Keratinocyte (primary cell): ENCODE data around the gene SLC35A1. TPM values are rescaled to one million over a fixed set of nuclear protein-coding genes. Genes with fewer than 3 reads are reported as not detected.

Source experiments
- DNase-seq: peaks from one replicate; pipeline ENCODE4 v3.0.0-alpha.2; 2011; ENCODE audit warnings: low read depth, missing footprints, low spot score
- FAIRE-seq: peaks from 2 replicates; lab custom pipeline; 2011; peaks lifted over from hg19 to GRCh38; lab: Jason Lieb, UNC
- H2AFZ ChIP-seq: 2 replicates; pipeline ENCODE4 v1.6.0; 2012; ENCODE audit warnings: low read length, control low read depth, inconsistent platforms; ENCODE audit not compliant: control insufficient read depth
- H3K27ac ChIP-seq: 2 replicates; pipeline ENCODE4 v1.5.1; 2011; ENCODE audit warnings: low read length; ENCODE audit not compliant: control insufficient read depth, insufficient read depth
- H3K27me3 ChIP-seq: 3 replicates; pipeline ENCODE4 v1.6.0; 2011; ENCODE audit warnings: low read length; ENCODE audit not compliant: control insufficient read depth, insufficient read depth; ENCODE audit errors: extremely low read depth
- H3K36me3 ChIP-seq, 2 experiments: 2 replicates in 1 of 2; 3 replicates in 1 of 2; pipeline ENCODE4 v1.5.1; 2011; ENCODE audit warnings: low read length in 2 of 2, mild to moderate bottlenecking in 1 of 2; ENCODE audit not compliant: control insufficient read depth in 2 of 2, insufficient read depth in 2 of 2; ENCODE audit errors: extremely low read depth in 1 of 2
- H3K4me1 ChIP-seq: 3 replicates; pipeline ENCODE4 v1.5.1; 2011; ENCODE audit warnings: low read length; ENCODE audit not compliant: control insufficient read depth, insufficient read depth; ENCODE audit errors: extremely low read depth
- H3K4me2 ChIP-seq: 3 replicates; pipeline ENCODE4 v1.6.0; 2011; ENCODE audit warnings: low read depth, low read length; ENCODE audit not compliant: control insufficient read depth, insufficient read depth; ENCODE audit errors: extremely low read depth
- H3K4me3 ChIP-seq, 3 experiments: fragments of 200-600 bp in 1 of 3; sonication (generic) in 1 of 3; 2 replicates in 2 of 3; 3 replicates in 1 of 3; pipeline ENCODE4 v1.5.1; 2011 to 2016; ENCODE audit warnings: low read length in 3 of 3, mild to moderate bottlenecking in 3 of 3, control low read depth in 2 of 3, inconsistent platforms in 1 of 3, low read depth in 1 of 3, mixed read lengths in 1 of 3, mixed run types in 1 of 3, moderate library complexity in 1 of 3; ENCODE audit not compliant: control insufficient read depth in 2 of 3, insufficient read depth in 2 of 3; ENCODE audit errors: extremely low read depth in 1 of 3
- H3K79me2 ChIP-seq: 2 replicates; pipeline ENCODE4 v1.6.0; 2012; ENCODE audit warnings: low read length; ENCODE audit not compliant: control insufficient read depth, insufficient read depth
- H3K9ac ChIP-seq: 3 replicates; pipeline ENCODE4 v1.6.0; 2011; ENCODE audit warnings: low read length; ENCODE audit not compliant: control insufficient read depth, insufficient read depth; ENCODE audit errors: extremely low read depth
- H3K9me1 ChIP-seq: 3 replicates; pipeline ENCODE4 v1.6.0; 2011; ENCODE audit warnings: low read length; ENCODE audit not compliant: control insufficient read depth, insufficient read depth; ENCODE audit errors: extremely low read depth
- H3K9me3 ChIP-seq: 2 replicates; pipeline ENCODE4 v1.5.1; 2012; ENCODE audit warnings: low read depth, low read length; ENCODE audit not compliant: control insufficient read depth
- H4K20me1 ChIP-seq: 3 replicates; pipeline ENCODE4 v1.6.0; 2011; ENCODE audit warnings: low read length; ENCODE audit not compliant: control insufficient read depth, insufficient read depth; ENCODE audit errors: extremely low read depth
- EZH2 ChIP-seq: IDR thresholded peaks from one replicate; pipeline ENCODE4 v1.6.1; 2012; ENCODE audit warnings: inconsistent platforms, mild to moderate bottlenecking, low read length, moderate library complexity
- dilution Hi-C: fragments of 300-500 bp; cut with MboI; formaldehyde crosslinking; loops from one replicate; pipeline ENCODE4 v1.7.0; 2020; ENCODE audit warnings: low sequenced_read_pairs; ENCODE audit not compliant: extremely low pct_ligation_motif_present
- polyA plus RNA-seq, 5 experiments: library from polyadenylated mRNA; depleted of rRNA in 3 of 5; stranded (reverse) in 3 of 5; stranded (forward) in 1 of 5; unstranded in 1 of 5; fragments of >200 nt; gene quantifications; 1 replicate in 1 of 5; 2 replicates in 3 of 5; 3 replicates in 1 of 5; pipeline versions ENCODE4 v1.2.1 to v1.2.3, GENCODE V29; 2011 to 2012; ENCODE audit warnings: missing spikeins in 2 of 5, low read depth in 1 of 5, low replicate concordance in 1 of 5
- TF ChIP-seq, protein P1 (sequence below), 3 experiments: IDR thresholded peaks in 1 of 3; conservative IDR thresholded peaks in 1 of 3; optimal IDR thresholded peaks in 1 of 3; 2 replicates in 2 of 3; 3 replicates in 1 of 3; pipeline versions ENCODE3 to v1.5.1; 2011; ENCODE audit warnings: low read length in 3 of 3, mild to moderate bottlenecking in 3 of 3, moderate library complexity in 2 of 3, control low read depth in 1 of 3, inconsistent platforms in 1 of 3; ENCODE audit not compliant: insufficient read depth in 2 of 3; ENCODE audit errors: extremely low read depth in 1 of 3

SLC35A1 gene
- polyA plus RNA-seq, 1 donor (not counting 4 experiments of a cell fraction or from before 2014, with no cell fraction given), result 25.1 TPM

DNA sequence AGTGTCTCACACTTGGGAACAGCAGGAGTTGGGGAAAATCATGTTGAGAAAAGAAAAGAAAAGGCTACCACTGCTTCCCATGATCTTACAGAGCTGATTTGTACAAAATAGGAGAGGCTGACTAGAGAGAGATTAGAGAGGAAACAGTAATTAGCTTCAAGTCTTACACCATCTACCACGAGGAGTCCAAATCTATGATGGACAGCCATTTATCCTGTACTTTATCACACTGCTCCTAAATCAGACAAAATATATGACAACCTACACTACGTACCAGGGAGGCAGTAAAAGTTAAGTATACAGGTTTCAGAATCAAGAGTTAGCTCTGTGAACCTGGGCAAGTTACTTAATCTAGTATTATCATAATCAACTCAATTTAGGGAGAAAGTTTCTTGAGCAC lies 79.0 kb downstream of the SLC35A1 start:
- Histone ChIP-seq H3K9me1 (no peaks in the 10 kb centered on the region), H3K4me1 (no peaks in the 10 kb centered on the region), H3K9ac (no peak overlapping the region), H3K27me3 (no peaks in the 10 kb centered on the region), H3K36me3 (peaks cover 7 to 11% of the 10 kb centered on the region in 2 experiments), H3K9me3 (no peaks in the 10 kb centered on the region), H3K4me3 (no peak overlapping the region), H2AFZ (no peak overlapping the region), H3K4me2 (no peak overlapping the region), H3K79me2 (no peaks in the 10 kb centered on the region), H4K20me1 (no peaks in the 10 kb centered on the region), H3K27ac (no peak overlapping the region)
- TF ChIP-seq, protein P1, sequence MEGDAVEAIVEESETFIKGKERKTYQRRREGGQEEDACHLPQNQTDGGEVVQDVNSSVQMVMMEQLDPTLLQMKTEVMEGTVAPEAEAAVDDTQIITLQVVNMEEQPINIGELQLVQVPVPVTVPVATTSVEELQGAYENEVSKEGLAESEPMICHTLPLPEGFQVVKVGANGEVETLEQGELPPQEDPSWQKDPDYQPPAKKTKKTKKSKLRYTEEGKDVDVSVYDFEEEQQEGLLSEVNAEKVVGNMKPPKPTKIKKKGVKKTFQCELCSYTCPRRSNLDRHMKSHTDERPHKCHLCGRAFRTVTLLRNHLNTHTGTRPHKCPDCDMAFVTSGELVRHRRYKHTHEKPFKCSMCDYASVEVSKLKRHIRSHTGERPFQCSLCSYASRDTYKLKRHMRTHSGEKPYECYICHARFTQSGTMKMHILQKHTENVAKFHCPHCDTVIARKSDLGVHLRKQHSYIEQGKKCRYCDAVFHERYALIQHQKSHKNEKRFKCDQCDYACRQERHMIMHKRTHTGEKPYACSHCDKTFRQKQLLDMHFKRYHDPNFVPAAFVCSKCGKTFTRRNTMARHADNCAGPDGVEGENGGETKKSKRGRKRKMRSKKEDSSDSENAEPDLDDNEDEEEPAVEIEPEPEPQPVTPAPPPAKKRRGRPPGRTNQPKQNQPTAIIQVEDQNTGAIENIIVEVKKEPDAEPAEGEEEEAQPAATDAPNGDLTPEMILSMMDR (optimal IDR thresholded peaks at IDR 0.05 in 1 of 3, IDR thresholded peaks at IDR 0.05 in 1 of 3, conservative IDR thresholded peaks at IDR 0.05 in 1 of 3; ENCODE audit: extremely low read depth in 1 of 3, insufficient read depth in 2 of 3, low read length in 3 of 3), result no peak
- no peak for TF ChIP-seq EZH2
- dilution Hi-C loops, result no loop called here
- FAIRE-seq, result peak; percentile 13
- DNase-seq, result no peak

DNA sequence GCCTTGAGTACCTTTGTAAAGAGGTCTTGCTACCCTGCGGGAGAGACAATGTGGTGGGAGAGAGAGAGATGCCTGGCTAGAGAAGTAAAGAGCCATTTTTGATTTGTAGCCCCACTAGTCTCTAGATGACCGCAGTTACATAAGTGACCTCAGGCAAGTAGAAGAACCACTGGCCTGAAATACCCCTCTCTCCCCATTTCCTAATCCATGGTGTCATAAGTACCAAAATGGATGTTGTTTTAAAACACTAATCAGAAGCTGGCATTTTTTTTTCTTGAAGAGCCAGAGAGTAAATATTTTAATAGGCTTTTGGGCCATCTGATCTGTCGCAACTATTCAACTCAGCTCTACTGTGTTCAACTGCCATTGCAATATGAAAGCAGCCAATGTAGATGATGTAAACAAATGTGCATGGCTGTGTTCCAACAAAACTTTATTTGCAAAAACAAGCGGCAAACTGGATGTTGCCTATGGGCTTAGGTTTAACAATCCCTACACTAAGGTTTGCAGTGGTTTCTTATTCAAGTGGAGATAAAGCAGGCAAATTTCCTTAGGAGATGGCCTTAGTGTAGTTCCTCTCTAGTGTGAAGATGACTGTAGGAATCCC lies 80.5 kb downstream of the SLC35A1 start:
- H3K4me2 ChIP-seq, result no peak overlapping the region
- H3K36me3 ChIP-seq, result peaks cover 7 to 14% of the 10 kb centered on the region in 2 experiments
- dilution Hi-C loops, result no loop called here
- no peaks in the 10 kb centered on the region for H3K9me3 ChIP-seq
- DNase-seq, result no peak
- H3K9me1 ChIP-seq, result no peaks in the 10 kb centered on the region
- no peak overlapping the region for H3K9ac ChIP-seq
- no peaks in the 10 kb centered on the region for H3K79me2 ChIP-seq
- no peaks in the 10 kb centered on the region for H3K4me1 ChIP-seq
- no peaks in the 10 kb centered on the region for H4K20me1 ChIP-seq
- no peak overlapping the region for H3K27ac ChIP-seq
- no peak overlapping the region for H3K4me3 ChIP-seq
- H3K27me3 ChIP-seq, result no peaks in the 10 kb centered on the region
- FAIRE-seq, result no peak
- H2AFZ ChIP-seq, result no peak overlapping the region
- TF ChIP-seq, protein P1 (optimal IDR thresholded peaks at IDR 0.05 in 1 of 3, IDR thresholded peaks at IDR 0.05 in 1 of 3, conservative IDR thresholded peaks at IDR 0.05 in 1 of 3; ENCODE audit: extremely low read depth in 1 of 3, insufficient read depth in 2 of 3, low read length in 3 of 3), result no peak
- no peak for TF ChIP-seq EZH2
